HG03139 (cell line): ENCODE data around the gene QPRT.
A peak's percentile ranks its signal among the peaks of the same experiment; 100 is the strongest.
"Not testable (repeated sequence)": the region's sequence is repeated elsewhere in the genome, so short reads cannot be mapped to it uniquely, and the experiment has no call there.

Experiments
- ATAC-seq: cut with Tn5 transposase; IDR thresholded peaks from one replicate; pipeline ENCODE4 v1.9.1; 2021; ENCODE audit not compliant: unreplicated experiment

The QPRT gene

GRCh38 chr16:29678691-29679267 is at the start of gene QPRT:
Gene QPRT (plus strand): TSS chr16:29679180. CDS start chr16:29679198, 18 bp downstream.
- no peak for ATAC-seq

GRCh38 chr16:29629318-29629717 is 49.7 kb upstream of the QPRT start:
- ATAC-seq: not testable (repeated sequence)

- not testable (repeated sequence) for ATAC-seq
These were observed 47.3 kb upstream of the QPRT start for GRCh38 chr16:29631658-29632057.

GRCh38 chr16:29635902-29636301 is 43.1 kb upstream of the QPRT start:
- not testable (repeated sequence) for ATAC-seq

GRCh38 chr16:29636368-29636767 is 42.6 kb upstream of the QPRT start:
- not testable (repeated sequence) for ATAC-seq

- not testable (repeated sequence) for ATAC-seq
These were observed 40.2 kb upstream of the QPRT start for GRCh38 chr16:29638751-29639150.

- ATAC-seq: no peak
These were observed 37.4 kb upstream of the QPRT start for GRCh38 chr16:29641561-29641960.

GRCh38 chr16:29643596-29643995 is 35.4 kb upstream of the QPRT start:
- ATAC-seq: no peak

GRCh38 chr16:29644338-29644857 is 34.6 kb upstream of the QPRT start:
- ATAC-seq: peak; percentile 54

GRCh38 chr16:29644973-29645693 is 33.8 kb upstream of the QPRT start:
- no peak for ATAC-seq

- ATAC-seq: no peak
These were observed 33.2 kb upstream of the QPRT start for GRCh38 chr16:29645694-29646187.

GRCh38 chr16:29646947-29647346 is 32.0 kb upstream of the QPRT start:
- ATAC-seq: no peak

- ATAC-seq: no peak
These were observed 29.1 kb upstream of the QPRT start for GRCh38 chr16:29649588-29650494.

- ATAC-seq: no peak
These were observed 28.2 kb upstream of the QPRT start for GRCh38 chr16:29650771-29651170.

- no peak for ATAC-seq
These were observed 27.1 kb upstream of the QPRT start for GRCh38 chr16:29651774-29652349.

GRCh38 chr16:29653471-29653870 is 25.5 kb upstream of the QPRT start:
- ATAC-seq: no peak

- ATAC-seq: not testable (repeated sequence)
These were observed 25.1 kb upstream of the QPRT start for GRCh38 chr16:29653890-29654289.

GRCh38 chr16:29656688-29657523 is 22.1 kb upstream of the QPRT start:
- no peak for ATAC-seq

- ATAC-seq: no peak
These were observed 20.3 kb upstream of the QPRT start for GRCh38 chr16:29658705-29659104.
